GM12878 (cell line): ENCODE results near the gene KIR3DL3. TPM values are rescaled to one million over a fixed set of nuclear protein-coding genes. Genes with fewer than 3 reads are reported as not detected.
"Not testable (repeated sequence)": the region's sequence is repeated elsewhere in the genome, so short reads cannot be mapped to it uniquely, and the experiment has no call there.

ENCODE experiments used
- ATAC-seq: fragments of 200-7000 bp; cut with Tn5 transposase; 3 replicates; pipeline ENCODE4 v1.9.1; 2020; ENCODE audit warnings: mild to moderate bottlenecking, moderate library complexity
- BruUV-seq: library from RNA; stranded (reverse); fragments of 400-500 nt; replicated peaks from 2 replicates; lab custom pipeline; 2021; lab: Mats Ljungman, UMichigan
- CTCF ChIA-PET: fragments of 300-600 bp; sonication (Branson Sonifier 250); formaldehyde crosslinking; extraction: SDS; loops from one replicate; lab custom pipeline; 2021; ENCODE audit warnings: inconsistent platforms; lab: Yijun Ruan, JAX
- POLR2A ChIA-PET: fragments of 350-600 bp; formaldehyde crosslinking; extraction: SDS; loops from one replicate; lab custom pipeline; 2021; ENCODE audit warnings: inconsistent platforms; lab: Charles Lee
- RAD21 ChIA-PET: fragments of 300-600 bp; sonication (Branson Sonifier 250); formaldehyde crosslinking; loops from one replicate; lab custom pipeline; 2023; ENCODE audit warnings: antibody characterized with exemption; ENCODE audit not compliant: unreplicated experiment; lab: Charles Lee
- SMC1A ChIA-PET: fragments of 300-600 bp; sonication (Branson Sonifier 250); formaldehyde crosslinking; loops from one replicate; lab custom pipeline; 2023; ENCODE audit not compliant: unreplicated experiment, uncharacterized antibody; lab: Charles Lee
- DNase-seq: peaks from one replicate; pipeline ENCODE4 v3.0.0-alpha.2; 2011; ENCODE audit warnings: low read depth, low spot score
- FAIRE-seq: peaks from 3 replicates; lab custom pipeline; 2011; peaks lifted over from hg19 to GRCh38; lab: Jason Lieb, UNC
- H2AFZ ChIP-seq: 2 replicates; pipeline ENCODE4 v1.6.0; 2011; ENCODE audit warnings: low read depth, low read length, control low read depth; ENCODE audit not compliant: control insufficient read depth
- H3K27ac ChIP-seq: 2 replicates; pipeline ENCODE4 v1.5.1; 2011; ENCODE audit warnings: control low read depth; ENCODE audit not compliant: control insufficient read depth, insufficient read depth
- H3K27me3 ChIP-seq, 2 experiments: replicated peaks in 1 of 2; 2 replicates each; pipeline versions ENCODE4 v1.6.0 to v1.6.1; 2011; ENCODE audit warnings: low read length in 1 of 2; ENCODE audit not compliant: control insufficient read depth in 2 of 2, insufficient read depth in 2 of 2
- H3K36me3 ChIP-seq, 2 experiments: 2 replicates each; pipeline ENCODE4 v1.5.1; 2011; ENCODE audit warnings: low read length in 1 of 2; ENCODE audit not compliant: control insufficient read depth in 2 of 2, insufficient read depth in 2 of 2
- H3K4me1 ChIP-seq: 2 replicates; pipeline ENCODE4 v1.6.1; 2011; ENCODE audit warnings: mild to moderate bottlenecking, low read length, moderate library complexity, mixed read lengths; ENCODE audit not compliant: control insufficient read depth, insufficient read depth
- H3K4me2 ChIP-seq: 2 replicates; pipeline ENCODE4 v1.6.0; 2011; ENCODE audit warnings: control low read depth; ENCODE audit not compliant: control insufficient read depth, insufficient read depth
- H3K4me3 ChIP-seq: fragments of 200-600 bp; sonication (generic); 2 replicates; pipeline ENCODE4 v1.5.1; 2016
- H3K79me2 ChIP-seq: 2 replicates; pipeline ENCODE4 v1.6.0; 2011; ENCODE audit warnings: low read length; ENCODE audit not compliant: control insufficient read depth, insufficient read depth
- H3K9ac ChIP-seq: 2 replicates; pipeline ENCODE4 v1.8.0; 2011; ENCODE audit warnings: low read length, control low read depth, mixed read lengths; ENCODE audit not compliant: control insufficient read depth, insufficient read depth
- H3K9me3 ChIP-seq: replicated peaks from 3 replicates; pipeline ENCODE4 v1.5.1; 2011; ENCODE audit warnings: mild to moderate bottlenecking, low read length; ENCODE audit not compliant: control insufficient read depth, insufficient read depth
- H4K20me1 ChIP-seq: 2 replicates; pipeline ENCODE4 v1.6.0; 2011; ENCODE audit not compliant: control insufficient read depth, insufficient read depth
- GATAD2B ChIP-seq: fragments of 450-650 bp; conservative IDR thresholded peaks from 2 replicates; pipeline ENCODE4 v1.6.1; 2017; ENCODE audit warnings: low read depth, mild to moderate bottlenecking, moderate library complexity
- IRF5 ChIP-seq: fragments of 450-650 bp; IDR thresholded peaks from 2 replicates; pipeline ENCODE4 v1.6.1; 2017; ENCODE audit warnings: borderline replicate concordance
- PAX8 ChIP-seq: fragments of 450-650 bp; IDR thresholded peaks from 2 replicates; pipeline ENCODE4 v1.6.1; 2017; ENCODE audit warnings: mild to moderate bottlenecking, moderate library complexity
- STAT3 ChIP-seq: IDR thresholded peaks from 2 replicates; pipeline ENCODE4 v1.6.1; 2011; ENCODE audit warnings: low read depth, low read length, improper control_type of control experiment
- ZBTB4 ChIP-seq: fragments of 450-650 bp; formaldehyde crosslinking; IDR thresholded peaks from 2 replicates; pipeline ENCODE4 v1.4.0; 2022; ENCODE audit warnings: mild to moderate bottlenecking, moderate library complexity
- ZNF384 ChIP-seq: IDR thresholded peaks from 2 replicates; pipeline ENCODE4 v1.6.1; 2012; ENCODE audit warnings: low read depth, mild to moderate bottlenecking, low read length, improper control_type of control experiment, borderline replicate concordance
- WGBS: methylation state at CpG from one replicate; pipeline ENCODE4 v1.1.6; 2016; ENCODE audit warnings: low lambda C conversion rate; ENCODE audit not compliant: insufficient replicate concordance, insufficient coverage; ENCODE audit errors: missing lambda C conversion rate; 5-methylcytosine and 5-hydroxymethylcytosine counted together
- in situ Hi-C: fragments of 300-500 bp; cut with MboI; formaldehyde crosslinking; loops from 9 replicates; pipeline ENCODE4 v1.14.3; 2018; ENCODE audit warnings: mixed read lengths
- intact Hi-C: fragments of 100-400 bp; cut with micrococcal nuclease; formaldehyde crosslinking; loops from one replicate; pipeline ENCODE4 v1.14.2; 2022; ENCODE audit not compliant: unreplicated experiment
- polyA plus RNA-seq, 11 experiments: library from polyadenylated mRNA; depleted of rRNA in 4 of 11; unstranded in 6 of 11; stranded (reverse) in 5 of 11; fragments of >200 nt; fragmentation: Nextera tagmentation in 4 of 11; fragmentation: Illumina TruSeq in 1 of 11; extraction: Ambion mirVana in 4 of 11; extraction: Trizol in 1 of 11; gene quantifications; 1 replicate in 1 of 11; 2 replicates in 10 of 11; pipeline versions ENCODE4 v1.2.1 to v1.2.3, GENCODE V29; 2011 to 2016; ENCODE audit warnings: inconsistent platforms in 2 of 11, missing spikeins in 2 of 11, low read depth in 1 of 11
- total RNA-seq, 4 experiments: library from RNA; depleted of rRNA in 3 of 4; stranded (reverse); fragments of >200 nt in 3 of 4; fragmentation: Illumina TruSeq in 1 of 4; extraction: Trizol in 1 of 4; gene quantifications; 2 replicates each; pipeline versions ENCODE4 v1.2.1 to v1.2.3, GENCODE V29; 2013 to 2021
- TF ChIP-seq, protein P1 (sequence below), 3 experiments: IDR thresholded peaks in 2 of 3; conservative IDR thresholded peaks in 1 of 3; 2 replicates each; pipeline ENCODE4 v1.5.1; 2011; ENCODE audit warnings: low read depth in 3 of 3, low read length in 3 of 3, mild to moderate bottlenecking in 3 of 3, control low read depth in 2 of 3, moderate library complexity in 2 of 3, inconsistent platforms in 1 of 3, mixed read lengths in 1 of 3; ENCODE audit not compliant: control insufficient read depth in 2 of 3, insufficient read depth in 1 of 3; ENCODE audit errors: extremely low read depth in 1 of 3

Gene KIR3DL3
- total and polyA plus RNA-seq, 10 of the 15 experiments (the other 5 are each of a cell fraction or from before 2014, with no cell fraction given): not detected

DNA sequence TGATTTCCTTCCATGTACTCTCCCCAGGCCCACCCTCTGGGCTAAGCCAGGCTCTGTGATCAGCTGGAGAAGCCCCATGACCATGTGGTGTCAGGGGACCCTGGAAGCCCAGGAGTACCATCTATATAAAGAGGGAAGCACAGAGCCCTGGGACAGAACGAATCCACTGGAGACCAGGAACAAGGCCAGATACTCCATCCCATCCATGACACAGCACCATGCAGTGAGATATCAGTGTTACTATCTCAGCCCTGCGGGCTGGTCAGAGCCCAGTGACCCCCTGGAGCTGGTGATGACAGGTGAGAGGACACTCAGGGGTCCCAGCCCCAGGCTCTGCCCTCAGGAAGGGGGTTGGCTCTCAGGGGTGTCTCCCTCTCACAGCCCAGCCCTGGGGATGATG, 27.5 kb upstream of the KIR3DL3 start:
- Histone ChIP-seq H3K27me3 (no peaks in the 10 kb centered on the region), H3K79me2 (no peaks in the 10 kb centered on the region)
- BruUV-seq: no TSS peak
- no peak for ATAC-seq
- TF ChIP-seq ZNF384 (no peak), IRF5 (no peak), GATAD2B (no peak), STAT3 (no peak), ZBTB4 (CRISPR knock-in tag) (no peak), PAX8 (no peak)
- TF ChIP-seq, protein P1, sequence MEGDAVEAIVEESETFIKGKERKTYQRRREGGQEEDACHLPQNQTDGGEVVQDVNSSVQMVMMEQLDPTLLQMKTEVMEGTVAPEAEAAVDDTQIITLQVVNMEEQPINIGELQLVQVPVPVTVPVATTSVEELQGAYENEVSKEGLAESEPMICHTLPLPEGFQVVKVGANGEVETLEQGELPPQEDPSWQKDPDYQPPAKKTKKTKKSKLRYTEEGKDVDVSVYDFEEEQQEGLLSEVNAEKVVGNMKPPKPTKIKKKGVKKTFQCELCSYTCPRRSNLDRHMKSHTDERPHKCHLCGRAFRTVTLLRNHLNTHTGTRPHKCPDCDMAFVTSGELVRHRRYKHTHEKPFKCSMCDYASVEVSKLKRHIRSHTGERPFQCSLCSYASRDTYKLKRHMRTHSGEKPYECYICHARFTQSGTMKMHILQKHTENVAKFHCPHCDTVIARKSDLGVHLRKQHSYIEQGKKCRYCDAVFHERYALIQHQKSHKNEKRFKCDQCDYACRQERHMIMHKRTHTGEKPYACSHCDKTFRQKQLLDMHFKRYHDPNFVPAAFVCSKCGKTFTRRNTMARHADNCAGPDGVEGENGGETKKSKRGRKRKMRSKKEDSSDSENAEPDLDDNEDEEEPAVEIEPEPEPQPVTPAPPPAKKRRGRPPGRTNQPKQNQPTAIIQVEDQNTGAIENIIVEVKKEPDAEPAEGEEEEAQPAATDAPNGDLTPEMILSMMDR (IDR thresholded peaks at IDR 0.05 in 2 of 3, conservative IDR thresholded peaks at IDR 0.05 in 1 of 3; ENCODE audit: control insufficient read depth in 2 of 3, extremely low read depth in 1 of 3, insufficient read depth in 1 of 3, low read depth in 3 of 3, low read length in 3 of 3): no peak
- TF ChIP-seq, all 136 proteins: peak for 0
- no peaks in the 10 kb centered on the region for H3K4me1 ChIP-seq
- CTCF ChIA-PET: no interaction called here
- H3K36me3 ChIP-seq: no peaks in the 10 kb centered on the region
- H4K20me1 ChIP-seq: no peaks in the 10 kb centered on the region
- intact Hi-C loops: no loop called here
- H3K4me2 ChIP-seq: no peak overlapping the region
- POLR2A ChIA-PET: no interaction called here
- FAIRE-seq (no peak), DNase-seq (no peak)
- H3K27ac ChIP-seq: no peak overlapping the region
- H3K4me3 ChIP-seq: no peak overlapping the region
- in situ Hi-C loops: no loop called here
- H3K9ac ChIP-seq: no peak overlapping the region
- H2AFZ ChIP-seq: no peak overlapping the region
- RAD21 ChIA-PET: no interaction called here
- H3K9me3 ChIP-seq: no peaks in the 10 kb centered on the region
- WGBS: 0% methylated on average over 2 of the region's 2 CpGs
- SMC1A ChIA-PET: interaction anchor here (0.6 kb wide), 1 partner anchor 10 kb away, joined by 3 read pairs; no protein-coding TSS in a partner anchor

DNA sequence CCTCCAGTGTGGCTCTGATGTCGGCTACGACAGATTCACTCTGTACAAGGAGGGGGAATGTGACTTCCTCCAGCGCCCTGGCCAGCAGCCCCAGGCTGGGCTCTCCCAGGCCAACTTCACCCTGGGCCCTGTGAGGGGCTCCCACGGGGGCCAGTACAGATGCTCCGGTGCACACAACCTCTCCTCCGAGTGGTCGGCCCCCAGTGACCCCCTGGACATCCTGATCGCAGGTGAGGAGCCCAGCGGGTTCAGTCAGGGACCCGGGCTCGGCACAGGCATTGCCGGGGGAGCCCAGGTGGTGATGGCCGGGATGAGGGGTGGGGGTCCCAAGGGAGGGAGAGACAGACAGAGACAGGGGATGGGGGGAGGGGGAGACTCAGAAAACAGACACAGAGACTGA, 26.5 kb upstream of the KIR3DL3 start:
- POLR2A ChIA-PET, SMC1A ChIA-PET, H3K4me2 ChIP-seq, H3K9me3 ChIP-seq, H3K36me3 ChIP-seq, RAD21 ChIA-PET, H2AFZ ChIP-seq, BruUV-seq, ATAC-seq, DNase-seq, in situ Hi-C loops, H3K9ac ChIP-seq, H3K4me3 ChIP-seq, H3K27ac ChIP-seq, intact Hi-C loops, H4K20me1 ChIP-seq, FAIRE-seq, H3K79me2 ChIP-seq, H3K27me3 ChIP-seq, H3K4me1 ChIP-seq: not testable (repeated sequence)
- CTCF ChIA-PET: interaction anchor here (2.6 kb wide), 1 partner anchor 23 kb away, joined by 10 read pairs; no protein-coding TSS in a partner anchor
- WGBS: 23% methylated on average over 11 of the region's 13 CpGs
